Kidney epithelial cell (primary cell): ENCODE measurements around the gene SPACA1. TPM values are rescaled to one million over a fixed set of nuclear protein-coding genes. Genes with fewer than 3 reads are reported as not detected.

ENCODE experiments used
- total RNA-seq: library from RNA; depleted of rRNA; stranded (reverse); fragments of >200 nt; gene quantifications from 2 replicates; pipeline ENCODE4 v1.2.3, GENCODE V29; 2015

SPACA1 gene
- total RNA-seq, 1 donor from 2014 or later = not detected

Other genes with a start within 250 kb of the SPACA1 start
- gene CNR1, start 118.5 kb downstream of the SPACA1 start, total RNA-seq = 0.92 and 1.2 TPM in 2 replicates